ENCODE measurements around the gene FOXK1.

DNA sequence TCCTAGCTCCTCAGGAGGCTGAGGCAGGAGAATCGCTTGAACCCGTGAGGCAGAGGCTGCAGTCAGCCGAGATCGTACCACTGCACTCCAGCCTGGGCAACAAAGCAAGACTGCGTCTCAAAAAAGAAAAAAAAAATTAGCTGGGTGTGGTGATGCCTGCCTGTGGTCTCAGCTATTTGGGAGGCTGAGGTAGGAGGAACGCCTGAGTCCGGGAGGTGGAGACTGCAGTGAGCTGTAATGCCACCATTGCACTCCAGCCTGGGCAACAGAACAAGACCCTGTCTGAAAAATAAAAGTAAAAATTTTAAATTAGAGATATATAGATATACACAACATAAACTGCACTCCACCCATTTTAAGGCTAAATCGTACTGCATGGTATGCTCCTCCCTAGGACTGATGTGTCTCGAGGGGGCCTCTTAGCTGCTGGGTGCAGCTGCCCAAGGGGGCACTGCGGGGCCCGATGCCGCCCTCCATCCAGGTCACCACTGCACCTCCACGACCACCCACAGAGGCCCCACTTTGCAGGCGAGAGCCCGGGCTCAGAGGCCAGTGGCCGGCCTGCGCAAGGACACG lies 40.9 kb upstream of the FOXK1 start:
- no peak for TF ChIP-seq CTCF (IDR thresholded peaks at IDR 0.05)
- TF ChIP-seq ZFX (IDR thresholded peaks at IDR 0.05; ENCODE audit: borderline replicate concordance) = no peak

Measured in 22Rv1 (cell line).